ENCODE results near the gene TIAM2.

DNA sequence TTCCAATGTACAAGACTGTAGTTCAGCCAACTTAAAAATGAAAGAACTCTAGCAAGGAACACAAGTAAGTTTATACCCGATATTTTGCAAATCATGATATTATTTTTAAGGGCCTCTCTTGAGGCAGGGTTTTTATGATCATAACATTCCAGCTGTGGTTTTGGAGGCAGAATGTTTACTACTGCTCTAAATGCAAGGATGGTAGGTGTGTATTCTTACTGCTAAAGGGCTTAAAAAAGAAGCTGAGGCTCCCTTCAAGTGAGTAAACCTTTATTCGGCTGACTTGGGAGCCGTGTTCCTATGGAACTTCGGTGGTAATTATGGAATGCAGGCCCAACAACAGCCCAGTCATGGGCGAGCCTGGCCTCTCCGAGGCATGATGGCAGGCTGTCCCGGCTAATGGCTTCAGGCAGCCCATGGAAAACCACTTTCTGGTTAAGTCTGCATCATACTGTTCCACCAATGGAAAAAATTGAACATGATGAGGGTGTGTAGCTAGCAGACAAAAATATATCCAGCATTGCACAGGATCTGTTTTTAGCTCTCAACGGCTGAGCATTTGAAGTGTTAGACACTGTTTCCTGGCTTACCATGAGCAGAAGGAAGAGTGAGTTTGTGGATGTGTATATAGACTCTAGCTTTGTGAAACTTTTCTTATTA, 111.5 kb downstream of the TIAM2 start:
- TF ChIP-seq, protein P1, sequence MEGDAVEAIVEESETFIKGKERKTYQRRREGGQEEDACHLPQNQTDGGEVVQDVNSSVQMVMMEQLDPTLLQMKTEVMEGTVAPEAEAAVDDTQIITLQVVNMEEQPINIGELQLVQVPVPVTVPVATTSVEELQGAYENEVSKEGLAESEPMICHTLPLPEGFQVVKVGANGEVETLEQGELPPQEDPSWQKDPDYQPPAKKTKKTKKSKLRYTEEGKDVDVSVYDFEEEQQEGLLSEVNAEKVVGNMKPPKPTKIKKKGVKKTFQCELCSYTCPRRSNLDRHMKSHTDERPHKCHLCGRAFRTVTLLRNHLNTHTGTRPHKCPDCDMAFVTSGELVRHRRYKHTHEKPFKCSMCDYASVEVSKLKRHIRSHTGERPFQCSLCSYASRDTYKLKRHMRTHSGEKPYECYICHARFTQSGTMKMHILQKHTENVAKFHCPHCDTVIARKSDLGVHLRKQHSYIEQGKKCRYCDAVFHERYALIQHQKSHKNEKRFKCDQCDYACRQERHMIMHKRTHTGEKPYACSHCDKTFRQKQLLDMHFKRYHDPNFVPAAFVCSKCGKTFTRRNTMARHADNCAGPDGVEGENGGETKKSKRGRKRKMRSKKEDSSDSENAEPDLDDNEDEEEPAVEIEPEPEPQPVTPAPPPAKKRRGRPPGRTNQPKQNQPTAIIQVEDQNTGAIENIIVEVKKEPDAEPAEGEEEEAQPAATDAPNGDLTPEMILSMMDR (IDR thresholded peaks at IDR 0.05), result no peak
- TF ChIP-seq POLR2A (IDR thresholded peaks at IDR 0.05) (no peak), EP300 (IDR thresholded peaks at IDR 0.05) (no peak)
